MCF 10A (cell line): Measurements from ENCODE around the gene RNF187. TPM values are rescaled to one million over a fixed set of nuclear protein-coding genes. Genes with fewer than 3 reads are reported as not detected.

ENCODE experiments used
- BruUV-seq: library from RNA; stranded (reverse); fragments of 400-500 nt; replicated peaks from 2 replicates; lab custom pipeline; 2021; lab: Mats Ljungman, UMichigan
- CTCF ChIA-PET: fragments of 300-600 bp; sonication (Branson Sonifier 250); formaldehyde crosslinking; extraction: SDS; loops from one replicate; lab custom pipeline; 2021; ENCODE audit warnings: antibody characterized with exemption, inconsistent platforms; lab: Yijun Ruan, JAX
- POLR2A ChIA-PET: fragments of 300-600, 350-650 bp; sonication (Branson Sonifier 250); formaldehyde crosslinking; extraction: SDS; loops from one replicate; lab custom pipeline; 2020; ENCODE audit warnings: antibody characterized with exemption, inconsistent platforms; lab: Yijun Ruan, JAX
- DNase-seq: peaks from one replicate; pipeline ENCODE4 v3.0.0-alpha.2; 2018; ENCODE audit not compliant: unreplicated experiment
- H3K27ac Mint-ChIP-seq: one replicate; pipeline ENCODE4 v1.8.0; 2022; ENCODE audit warnings: mild to moderate bottlenecking, low read depth, mixed read lengths; ENCODE audit not compliant: unreplicated experiment
- H3K27me3 Mint-ChIP-seq: one replicate; pipeline ENCODE4 v1.8.0; 2022; ENCODE audit warnings: mixed read lengths; ENCODE audit not compliant: insufficient read depth, unreplicated experiment
- H3K36me3 Mint-ChIP-seq: one replicate; pipeline ENCODE4 v1.8.0; 2022; ENCODE audit warnings: mild to moderate bottlenecking, moderate library complexity, mixed read lengths; ENCODE audit not compliant: insufficient read depth, unreplicated experiment
- H3K4me1 Mint-ChIP-seq: one replicate; pipeline ENCODE4 v1.8.0; 2022; ENCODE audit warnings: mixed read lengths; ENCODE audit not compliant: insufficient read depth, unreplicated experiment
- H3K4me3 Mint-ChIP-seq: one replicate; pipeline ENCODE4 v1.8.0; 2022; ENCODE audit warnings: mild to moderate bottlenecking, moderate library complexity, mixed read lengths; ENCODE audit not compliant: unreplicated experiment
- H3K9me3 Mint-ChIP-seq: one replicate; pipeline ENCODE4 v1.8.0; 2022; ENCODE audit warnings: mixed read lengths; ENCODE audit not compliant: unreplicated experiment
- CTCF ChIP-seq: fragments of 200-600 bp; IDR thresholded peaks from one replicate; pipeline ENCODE4 v1.8.0; 2022; ENCODE audit warnings: antibody characterized with exemption, mild to moderate bottlenecking; ENCODE audit not compliant: unreplicated experiment
- intact Hi-C: fragments of 100-400 bp; cut with micrococcal nuclease; formaldehyde crosslinking; loops from 2 replicates; pipeline ENCODE4 v1.14.1; 2022
- total RNA-seq: library from RNA; stranded (reverse); gene quantifications from 2 replicates; pipeline ENCODE4 v1.2.3, GENCODE V29; 2022

The RNF187 gene
- total RNA-seq, 1 experiment from 2014 or later: 167 TPM

GRCh38 chr1:228494391-228494790, 7.2 kb downstream of the RNF187 start:
- H3K9me3 Mint-ChIP-seq: no peaks in the 10 kb centered on the region
- no peak for TF ChIP-seq CTCF
- H3K4me3 Mint-ChIP-seq: no peak overlapping the region
- ChIA-PET CTCF (interaction anchor here (0.6 to 1.1 kb wide), 4 partner anchors 15 to 869 kb away, joined by 3 to 4 read pairs (median 4); no protein-coding TSS in a partner anchor), POLR2A (interaction anchor here (0.6 to 1.0 kb wide), 3 partner anchors 8 to 38 kb away, joined by 4 read pairs; no protein-coding TSS in a partner anchor)
- H3K27ac Mint-ChIP-seq: no peak overlapping the region
- no peak for DNase-seq
- H3K4me1 Mint-ChIP-seq: peaks cover 30% of the 10 kb centered on the region
- intact Hi-C loops: no loop called here
- TSS peak; percentile 12 for BruUV-seq
- H3K27me3 Mint-ChIP-seq: no peaks in the 10 kb centered on the region
- H3K36me3 Mint-ChIP-seq: peaks cover 85% of the 10 kb centered on the region

DNA sequence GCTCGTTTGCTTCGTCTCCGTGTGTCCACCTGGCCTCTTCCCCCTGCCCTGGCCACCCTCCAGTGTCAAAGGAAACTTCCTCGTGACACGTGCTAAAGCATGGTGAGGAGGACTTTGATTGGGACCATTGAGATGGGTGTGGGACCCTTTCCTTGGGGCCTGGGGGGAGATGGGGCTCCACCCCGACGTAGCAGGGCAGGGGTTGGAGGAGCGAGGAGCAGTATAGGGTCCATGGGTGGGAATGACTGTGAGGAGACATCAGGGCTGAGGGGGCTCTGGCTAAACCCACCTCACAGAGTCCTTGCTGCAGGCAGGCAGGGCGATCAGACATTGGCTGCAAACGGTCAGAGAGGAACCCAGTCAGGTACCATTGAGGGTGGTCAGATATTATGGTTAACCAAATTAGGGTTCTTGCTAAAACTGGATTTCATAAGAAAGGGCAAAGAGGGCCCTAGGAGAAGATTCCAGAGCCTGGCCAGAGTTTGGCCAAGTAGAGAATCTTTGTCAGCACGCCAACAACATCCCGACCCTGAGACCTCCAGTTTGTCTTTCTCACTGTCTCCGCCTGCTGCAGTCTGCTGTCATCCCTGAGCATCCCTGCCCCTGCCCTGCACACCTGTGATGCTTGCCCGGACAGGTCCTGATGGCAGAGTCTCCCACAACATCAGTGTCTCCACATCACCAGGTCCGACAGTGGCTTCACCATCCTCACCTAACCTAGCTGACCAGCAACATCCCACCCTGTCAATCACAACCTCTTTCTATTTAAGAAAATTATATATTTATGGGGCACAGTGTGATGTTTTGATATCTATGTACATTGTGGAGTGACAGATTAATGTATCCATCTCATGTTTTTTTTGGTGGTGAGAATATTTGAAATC, 8.0 kb downstream of the RNF187 start:
- peaks cover 22% of the 10 kb centered on the region for H3K4me1 Mint-ChIP-seq
- BruUV-seq: no TSS peak
- peaks cover 77% of the 10 kb centered on the region for H3K36me3 Mint-ChIP-seq
- no peak for DNase-seq
- ChIA-PET POLR2A (interaction anchor here (0.7 to 1.0 kb wide), 3 partner anchors 9 to 45 kb away, joined by 3 to 4 read pairs (median 4); no protein-coding TSS in a partner anchor), CTCF (interaction anchor here (0.7 to 1.1 kb wide), 2 partner anchors 14 to 20 kb away, joined by 4 read pairs; no protein-coding TSS in a partner anchor)
- H3K27me3 Mint-ChIP-seq: no peaks in the 10 kb centered on the region
- intact Hi-C loops: loop anchor here (5.0 kb wide), 1 partner anchor 498 kb away; no protein-coding TSS in a partner anchor
- no peak overlapping the region for H3K27ac Mint-ChIP-seq
- H3K4me3 Mint-ChIP-seq: no peak overlapping the region
- TF ChIP-seq CTCF: no peak
- H3K9me3 Mint-ChIP-seq: no peaks in the 10 kb centered on the region

- H3K27ac Mint-ChIP-seq: no peak overlapping the region
- TF ChIP-seq CTCF: no peak
- peaks cover 22% of the 10 kb centered on the region for H3K4me1 Mint-ChIP-seq
- H3K4me3 Mint-ChIP-seq: no peak overlapping the region
- H3K9me3 Mint-ChIP-seq: no peaks in the 10 kb centered on the region
- ChIA-PET CTCF (no interaction called here), POLR2A (interaction anchor here (1.0 kb wide), 1 partner anchor 46 kb away, joined by 3 read pairs; no protein-coding TSS in a partner anchor)
- H3K27me3 Mint-ChIP-seq: no peaks in the 10 kb centered on the region
- H3K36me3 Mint-ChIP-seq: peaks cover 68% of the 10 kb centered on the region
- no peak for DNase-seq
- no TSS peak for BruUV-seq
- intact Hi-C loops: loop anchor here (5.0 kb wide), 1 partner anchor 499 kb away; no protein-coding TSS in a partner anchor
These were observed 8.9 kb downstream of the RNF187 start for GRCh38 chr1:228496084-228496483.

GRCh38 chr1:228496494-228496893, 9.3 kb downstream of the RNF187 start:
- Mint-ChIP-seq H3K4me1 (peaks cover 22% of the 10 kb centered on the region), H3K27me3 (no peaks in the 10 kb centered on the region), H3K27ac (no peak overlapping the region), H3K9me3 (no peaks in the 10 kb centered on the region), H3K4me3 (no peak overlapping the region), H3K36me3 (peaks cover 64% of the 10 kb centered on the region)
- ChIA-PET CTCF (no interaction called here), POLR2A (interaction anchor here (5.7 kb wide), 1 partner anchor 8 kb away, joined by 52 read pairs; the partner anchor contains the start of gene RNF187)
- no peak for DNase-seq
- TF ChIP-seq CTCF: no peak
- BruUV-seq: no TSS peak
- intact Hi-C loops: loop anchor here (5.0 kb wide), 1 partner anchor 499 kb away; no protein-coding TSS in a partner anchor
